HepG2 (cell line): ENCODE measurements around the gene CBX2. TPM values are rescaled to one million over a fixed set of nuclear protein-coding genes. Genes with fewer than 3 reads are reported as not detected.

Experiments
- DZIP1 ChIP-seq: sonication (generic); formaldehyde crosslinking; IDR thresholded peaks from 2 replicates; pipeline ENCODE4 v1.5.0; 2020; ENCODE audit warnings: mild to moderate bottlenecking, missing genetic modification reagents
- ELF1 ChIP-seq: sonication (generic); formaldehyde crosslinking; IDR thresholded peaks from 2 replicates; pipeline ENCODE4 v1.4.0; 2020; ENCODE audit warnings: missing genetic modification reagents
- ELF3 ChIP-seq: IDR thresholded peaks from 2 replicates; pipeline ENCODE4 v1.6.1; 2016; ENCODE audit warnings: missing genetic modification reagents, missing compliant biosample characterization
- IKZF4 ChIP-seq: sonication (generic); formaldehyde crosslinking; IDR thresholded peaks from 2 replicates; pipeline ENCODE4 v1.5.1; 2020; ENCODE audit warnings: borderline replicate concordance, mild to moderate bottlenecking, low read depth, missing genetic modification reagents; ENCODE audit errors: not compliant biosample characterization
- SMAD3 ChIP-seq: sonication (generic); formaldehyde crosslinking; IDR thresholded peaks from 2 replicates; pipeline ENCODE4 v1.4.0; 2020; ENCODE audit warnings: missing genetic modification reagents
- XRCC5 ChIP-seq: fragments of 200-400 bp; formaldehyde crosslinking; optimal IDR thresholded peaks from 2 replicates; pipeline ENCODE3; 2017; ENCODE audit warnings: mild to moderate bottlenecking, low read length
- ZNF274 ChIP-seq: sonication (generic); formaldehyde crosslinking; IDR thresholded peaks from 2 replicates; pipeline ENCODE4 v1.5.1; 2020; ENCODE audit warnings: mild to moderate bottlenecking, missing genetic modification reagents
- ZNF660 ChIP-seq: sonication (generic); formaldehyde crosslinking; IDR thresholded peaks from 2 replicates; pipeline ENCODE4 v1.5.1; 2020; ENCODE audit warnings: mild to moderate bottlenecking, low read depth, missing genetic modification reagents, borderline replicate concordance
- ZNF687 ChIP-seq: sonication (generic); formaldehyde crosslinking; IDR thresholded peaks from 2 replicates; pipeline ENCODE4 v1.5.1; 2020; ENCODE audit warnings: mild to moderate bottlenecking, missing genetic modification reagents, moderate library complexity
- ZNF891 ChIP-seq: sonication (generic); formaldehyde crosslinking; IDR thresholded peaks from 2 replicates; pipeline ENCODE4 v1.5.0; 2020; ENCODE audit warnings: mild to moderate bottlenecking, missing genetic modification reagents
- polyA plus RNA-seq, 8 experiments: library from polyadenylated mRNA; depleted of rRNA in 3 of 8; stranded (reverse) in 7 of 8; unstranded in 1 of 8; fragments of >200 nt; fragmentation: Illumina TruSeq in 4 of 8; extraction: Trizol in 4 of 8; gene quantifications; 2 replicates each; pipeline versions ENCODE4 v1.2.1 to v1.2.3, GENCODE V29; 2011 to 2016; ENCODE audit warnings: low read depth in 4 of 8, missing spikeins in 1 of 8, mixed read lengths in 1 of 8; ENCODE audit not compliant: insufficient read depth in 1 of 8
- total RNA-seq, 5 experiments: library from RNA; depleted of rRNA; stranded (reverse); fragments of >200 nt; fragmentation: Illumina TruSeq; extraction: Trizol; gene quantifications; 2 replicates each; pipeline ENCODE4 v1.2.3, GENCODE V29; 2016; ENCODE audit warnings: low read depth in 1 of 5
- TF ChIP-seq, protein P1 (sequence below), 2 experiments: IDR thresholded peaks; 2 replicates each; pipeline ENCODE4 v1.6.1; 2011 to 2012; ENCODE audit warnings: low read length in 2 of 2, borderline replicate concordance in 1 of 2, low read depth in 1 of 2, mild to moderate bottlenecking in 1 of 2, moderate library complexity in 1 of 2
- TF ChIP-seq, protein P2 (sequence below): sonication (generic); formaldehyde crosslinking; IDR thresholded peaks from 2 replicates; pipeline ENCODE4 v1.4.0; 2020; ENCODE audit warnings: missing genetic modification reagents
- TF ChIP-seq, protein P3 (sequence below): sonication (generic); formaldehyde crosslinking; IDR thresholded peaks from 2 replicates; pipeline ENCODE4 v1.8.0; 2022; ENCODE audit warnings: mild to moderate bottlenecking, missing genetic modification reagents; ENCODE audit not compliant: insufficient replicate concordance

The CBX2 gene
- total and polyA plus RNA-seq, 2 of the 13 experiments (the other 11 are each of a cell fraction or from before 2014, with no cell fraction given), result 14.5 to 31.1 TPM

GRCh38 chr17:79739148-79740062 is 38.5 kb upstream of the CBX2 start (continued):
- TF ChIP-seq, protein P1, sequence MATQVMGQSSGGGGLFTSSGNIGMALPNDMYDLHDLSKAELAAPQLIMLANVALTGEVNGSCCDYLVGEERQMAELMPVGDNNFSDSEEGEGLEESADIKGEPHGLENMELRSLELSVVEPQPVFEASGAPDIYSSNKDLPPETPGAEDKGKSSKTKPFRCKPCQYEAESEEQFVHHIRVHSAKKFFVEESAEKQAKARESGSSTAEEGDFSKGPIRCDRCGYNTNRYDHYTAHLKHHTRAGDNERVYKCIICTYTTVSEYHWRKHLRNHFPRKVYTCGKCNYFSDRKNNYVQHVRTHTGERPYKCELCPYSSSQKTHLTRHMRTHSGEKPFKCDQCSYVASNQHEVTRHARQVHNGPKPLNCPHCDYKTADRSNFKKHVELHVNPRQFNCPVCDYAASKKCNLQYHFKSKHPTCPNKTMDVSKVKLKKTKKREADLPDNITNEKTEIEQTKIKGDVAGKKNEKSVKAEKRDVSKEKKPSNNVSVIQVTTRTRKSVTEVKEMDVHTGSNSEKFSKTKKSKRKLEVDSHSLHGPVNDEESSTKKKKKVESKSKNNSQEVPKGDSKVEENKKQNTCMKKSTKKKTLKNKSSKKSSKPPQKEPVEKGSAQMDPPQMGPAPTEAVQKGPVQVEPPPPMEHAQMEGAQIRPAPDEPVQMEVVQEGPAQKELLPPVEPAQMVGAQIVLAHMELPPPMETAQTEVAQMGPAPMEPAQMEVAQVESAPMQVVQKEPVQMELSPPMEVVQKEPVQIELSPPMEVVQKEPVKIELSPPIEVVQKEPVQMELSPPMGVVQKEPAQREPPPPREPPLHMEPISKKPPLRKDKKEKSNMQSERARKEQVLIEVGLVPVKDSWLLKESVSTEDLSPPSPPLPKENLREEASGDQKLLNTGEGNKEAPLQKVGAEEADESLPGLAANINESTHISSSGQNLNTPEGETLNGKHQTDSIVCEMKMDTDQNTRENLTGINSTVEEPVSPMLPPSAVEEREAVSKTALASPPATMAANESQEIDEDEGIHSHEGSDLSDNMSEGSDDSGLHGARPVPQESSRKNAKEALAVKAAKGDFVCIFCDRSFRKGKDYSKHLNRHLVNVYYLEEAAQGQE (IDR thresholded peaks at IDR 0.05; ENCODE audit: borderline replicate concordance in 1 of 2, low read depth in 1 of 2, low read length in 2 of 2), result no peak
- TF ChIP-seq IKZF4 (CRISPR knock-in tag) (no peak), SMAD3 (no peak), ELF3 (peak; percentile 91), ZNF687 (CRISPR knock-in tag) (peak; percentile 92), ELF1 (peak; percentile 54; the same call in 1 of the 2 replicates), ZNF274 (CRISPR knock-in tag) (no peak), ZNF660 (CRISPR knock-in tag) (no peak), ZNF891 (peak; percentile 36), XRCC5 (peak; percentile 48), DZIP1 (peak; percentile 72; the same call in 1 of the 2 replicates)
- TF ChIP-seq, protein P2, sequence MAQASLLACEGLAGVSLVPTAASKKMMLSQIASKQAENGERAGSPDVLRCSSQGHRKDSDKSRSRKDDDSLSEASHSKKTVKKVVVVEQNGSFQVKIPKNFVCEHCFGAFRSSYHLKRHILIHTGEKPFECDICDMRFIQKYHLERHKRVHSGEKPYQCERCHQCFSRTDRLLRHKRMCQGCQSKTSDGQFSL (CRISPR knock-in tag), result peak; percentile 56; the same call in 1 of the 2 replicates
- TF ChIP-seq, protein P3, sequence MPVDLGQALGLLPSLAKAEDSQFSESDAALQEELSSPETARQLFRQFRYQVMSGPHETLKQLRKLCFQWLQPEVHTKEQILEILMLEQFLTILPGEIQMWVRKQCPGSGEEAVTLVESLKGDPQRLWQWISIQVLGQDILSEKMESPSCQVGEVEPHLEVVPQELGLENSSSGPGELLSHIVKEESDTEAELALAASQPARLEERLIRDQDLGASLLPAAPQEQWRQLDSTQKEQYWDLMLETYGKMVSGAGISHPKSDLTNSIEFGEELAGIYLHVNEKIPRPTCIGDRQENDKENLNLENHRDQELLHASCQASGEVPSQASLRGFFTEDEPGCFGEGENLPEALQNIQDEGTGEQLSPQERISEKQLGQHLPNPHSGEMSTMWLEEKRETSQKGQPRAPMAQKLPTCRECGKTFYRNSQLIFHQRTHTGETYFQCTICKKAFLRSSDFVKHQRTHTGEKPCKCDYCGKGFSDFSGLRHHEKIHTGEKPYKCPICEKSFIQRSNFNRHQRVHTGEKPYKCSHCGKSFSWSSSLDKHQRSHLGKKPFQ, result no peak
